Measurements from ENCODE around the gene MAML3. TPM values are rescaled to one million over a fixed set of nuclear protein-coding genes. Genes with fewer than 3 reads are reported as not detected.

The MAML3 gene
- total RNA-seq, 1 experiment from 2014 or later = 2.4 TPM

DNA sequence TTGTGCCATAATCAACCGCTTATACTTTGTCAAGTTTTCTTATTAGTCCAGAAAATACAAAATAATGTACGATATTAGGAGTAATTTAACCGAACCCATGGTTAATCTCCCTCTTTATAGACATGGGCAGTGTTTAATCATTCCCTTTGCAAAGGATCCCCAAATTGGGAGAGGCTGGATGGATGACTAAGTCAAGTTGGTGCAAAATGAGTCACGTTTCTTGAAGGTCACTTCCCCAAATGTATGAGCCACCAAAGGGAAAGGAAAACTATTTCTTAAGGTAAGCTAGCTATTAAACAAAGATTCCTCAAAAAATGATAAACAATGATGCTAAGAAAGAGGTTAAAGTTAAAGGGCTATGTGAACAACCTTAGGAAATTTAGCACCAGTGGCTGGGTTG is 17.5 kb downstream of the MAML3 start:
- in situ Hi-C loops (cut with HindIII; ENCODE audit: low pct_unique_long_range_greater_than_20kb, low sequenced_read_pairs) = no loop called here
- no peak for DNase-seq (ENCODE audit: low read depth, low spot score)

DNA sequence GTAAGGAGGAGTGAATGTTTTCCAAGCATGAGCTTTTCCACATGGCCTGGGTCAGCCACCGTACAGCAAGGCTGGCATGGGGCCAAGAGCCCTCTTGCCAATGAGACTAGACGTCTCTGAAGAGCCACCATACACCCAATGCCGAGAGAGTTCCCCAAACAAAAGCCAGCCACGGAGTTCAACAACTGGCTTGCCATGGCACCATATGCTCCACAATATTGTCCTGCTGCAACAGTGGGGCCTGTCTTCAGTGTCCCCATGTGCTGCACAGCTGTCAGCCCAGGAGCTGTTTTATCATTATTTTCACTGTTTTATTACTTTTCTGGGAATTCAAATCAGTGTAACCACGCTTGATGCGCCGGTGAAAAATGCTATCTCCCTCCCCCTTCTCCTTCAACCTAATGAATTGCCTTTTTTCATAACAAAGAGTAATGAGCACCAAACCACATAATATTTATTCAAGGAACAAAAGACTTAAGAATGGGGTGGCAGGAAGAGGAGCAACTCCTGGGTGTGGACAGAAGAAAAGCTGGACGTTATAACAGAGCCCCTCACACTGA is 18.4 kb downstream of the MAML3 start:
- DNase-seq (ENCODE audit: low read depth, low spot score) = no peak

DNA sequence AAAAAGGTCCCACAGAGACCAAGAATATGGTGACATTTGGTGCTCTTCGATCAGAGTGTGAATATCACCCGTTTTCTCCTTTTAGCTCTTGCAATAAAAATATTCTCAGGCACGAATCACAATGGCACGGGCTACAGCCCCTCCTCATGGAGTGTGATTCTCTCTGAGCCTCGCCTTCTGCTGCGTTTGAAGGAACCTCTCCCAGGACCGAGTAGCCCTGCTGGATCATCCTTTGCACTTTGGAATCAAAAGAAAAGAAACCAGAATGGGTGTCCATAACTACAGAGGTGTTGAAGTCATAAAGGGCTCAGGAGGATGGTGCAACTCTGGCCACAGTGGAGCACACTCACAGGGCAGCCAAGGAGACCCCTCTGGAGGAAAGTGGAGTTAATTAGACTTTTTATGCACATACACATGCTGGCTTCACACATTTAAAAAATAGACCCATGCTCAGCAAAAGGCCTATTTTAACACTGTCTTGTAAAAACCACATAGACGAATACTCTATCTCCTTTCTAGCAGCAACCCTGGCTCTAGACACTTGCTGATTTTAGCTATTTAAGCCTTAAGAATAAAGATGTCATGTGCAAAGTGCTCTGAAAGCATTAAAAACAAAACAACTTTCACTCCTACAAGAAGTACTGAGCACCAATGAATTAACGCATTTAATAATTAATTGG is 19.1 kb downstream of the MAML3 start:
- in situ Hi-C loops (cut with HindIII; ENCODE audit: low pct_unique_long_range_greater_than_20kb, low sequenced_read_pairs) = no loop called here
- no peak for DNase-seq (ENCODE audit: low read depth, low spot score)

More for the DNA sequence above, 18.4 kb downstream of the MAML3 start:
- in situ Hi-C loops (cut with HindIII; ENCODE audit: low pct_unique_long_range_greater_than_20kb, low sequenced_read_pairs) = no loop called here

DNA sequence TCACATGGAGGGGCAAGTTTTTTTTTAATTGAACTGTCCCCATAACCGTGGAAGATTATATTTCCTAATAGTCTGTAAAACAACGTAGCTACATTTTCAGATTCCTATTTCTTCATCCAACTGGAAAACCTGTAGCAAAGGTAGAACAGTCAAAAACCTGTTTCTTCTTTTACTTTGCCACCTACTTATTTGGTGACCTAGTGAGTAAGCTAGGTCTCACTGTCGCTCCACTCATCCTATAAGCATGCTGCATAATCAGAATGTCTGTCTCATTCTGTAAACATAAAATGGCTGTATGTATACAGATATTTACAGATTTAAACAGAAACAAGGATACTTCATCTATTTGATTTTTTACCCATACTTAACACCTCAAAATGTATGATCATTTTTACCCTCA is 20.4 kb downstream of the MAML3 start:
- DNase-seq (ENCODE audit: low read depth, low spot score) = no peak
- in situ Hi-C loops (cut with HindIII; ENCODE audit: low pct_unique_long_range_greater_than_20kb, low sequenced_read_pairs) = no loop called here

DNA sequence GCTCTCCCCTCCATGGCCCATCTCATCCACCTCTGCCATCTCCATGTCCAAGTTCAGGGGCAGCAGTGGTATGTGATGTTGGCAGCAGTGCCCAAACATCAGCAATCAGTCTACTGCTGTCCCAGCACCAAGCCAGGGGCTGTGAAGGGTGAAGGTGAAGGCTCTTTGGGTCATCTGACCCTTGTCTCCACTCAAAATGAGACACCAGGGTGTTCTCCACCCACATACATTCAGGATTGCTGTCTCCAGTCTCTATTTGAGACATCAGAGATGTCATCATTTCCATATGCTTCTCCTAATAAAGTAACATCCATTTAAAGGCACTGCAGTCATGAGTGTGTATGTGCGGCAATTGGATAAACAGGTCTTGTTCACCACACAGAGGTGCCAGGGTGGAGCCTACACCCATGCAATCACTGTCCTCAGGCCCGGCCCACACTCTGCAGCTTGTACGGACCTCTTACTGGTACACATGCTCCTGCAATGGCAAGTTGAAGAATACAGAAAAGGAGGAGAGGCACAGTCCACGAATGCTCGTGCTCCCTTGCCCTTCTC is 22.2 kb downstream of the MAML3 start:
- in situ Hi-C loops (cut with HindIII; ENCODE audit: low pct_unique_long_range_greater_than_20kb, low sequenced_read_pairs) = no loop called here
- DNase-seq (ENCODE audit: low read depth, low spot score) = no peak

DNA sequence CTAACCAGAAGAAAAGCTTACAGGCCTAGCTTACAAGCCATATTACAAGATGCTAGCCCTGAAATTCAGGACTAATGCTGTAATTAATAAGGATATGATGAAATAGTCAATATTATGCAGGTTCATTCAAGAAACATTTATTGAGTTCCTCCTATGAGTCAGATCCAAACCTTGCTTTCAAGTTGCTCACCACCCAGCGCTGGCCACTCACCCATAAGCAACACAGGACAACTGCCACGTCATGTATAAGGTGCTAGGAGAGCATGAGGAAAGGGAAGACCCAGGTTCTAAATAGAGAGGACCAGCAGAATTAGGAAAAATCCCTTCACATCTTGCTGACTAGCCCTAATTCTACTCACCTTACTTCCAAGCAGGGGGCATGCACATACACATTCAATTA is 23.3 kb downstream of the MAML3 start:
- no peak for DNase-seq (ENCODE audit: low read depth, low spot score)
- in situ Hi-C loops (cut with HindIII; ENCODE audit: low pct_unique_long_range_greater_than_20kb, low sequenced_read_pairs) = no loop called here

DNA sequence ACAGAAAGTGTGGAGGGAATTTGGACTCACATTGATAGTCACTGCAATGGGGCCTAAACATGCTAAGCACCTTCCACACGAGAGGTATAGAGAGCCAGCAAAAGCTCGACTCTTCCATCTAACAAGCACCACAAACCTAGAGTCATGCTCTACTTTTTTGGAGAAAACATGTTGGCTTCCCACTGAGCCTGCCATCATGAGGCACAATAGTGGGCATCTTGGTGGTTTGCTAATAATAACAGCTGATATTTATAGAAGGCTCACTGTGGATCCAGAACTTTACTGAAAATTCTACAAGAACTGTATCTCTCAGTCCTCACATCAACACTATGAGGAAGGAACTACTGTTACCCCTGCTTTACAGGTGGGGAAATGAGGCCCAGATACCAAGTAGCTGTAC is 26.6 kb downstream of the MAML3 start:
- in situ Hi-C loops (cut with HindIII; ENCODE audit: low pct_unique_long_range_greater_than_20kb, low sequenced_read_pairs) = no loop called here
- DNase-seq (ENCODE audit: low read depth, low spot score) = no peak

DNA sequence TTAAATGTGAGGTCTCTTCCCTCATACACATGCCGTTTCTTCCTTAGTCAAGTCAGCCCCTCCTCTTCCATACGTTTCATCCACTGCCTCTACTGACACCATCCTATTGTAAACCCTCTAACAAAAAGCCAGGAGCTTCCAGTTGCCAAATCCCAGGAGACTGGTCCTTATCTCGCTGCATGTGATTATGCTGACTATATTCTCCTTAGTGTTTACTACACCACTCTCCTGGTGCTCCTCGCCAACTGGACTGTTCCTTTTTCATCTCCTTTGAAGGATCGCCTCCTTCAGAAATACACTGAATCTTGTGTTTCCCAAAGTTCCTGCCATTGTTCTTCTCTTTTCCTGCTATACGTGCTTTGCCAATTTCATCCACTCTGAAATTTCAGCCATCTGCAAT is 27.7 kb downstream of the MAML3 start:
- DNase-seq (ENCODE audit: low read depth, low spot score) = no peak
- in situ Hi-C loops (cut with HindIII; ENCODE audit: low pct_unique_long_range_greater_than_20kb, low sequenced_read_pairs) = no loop called here

DNA sequence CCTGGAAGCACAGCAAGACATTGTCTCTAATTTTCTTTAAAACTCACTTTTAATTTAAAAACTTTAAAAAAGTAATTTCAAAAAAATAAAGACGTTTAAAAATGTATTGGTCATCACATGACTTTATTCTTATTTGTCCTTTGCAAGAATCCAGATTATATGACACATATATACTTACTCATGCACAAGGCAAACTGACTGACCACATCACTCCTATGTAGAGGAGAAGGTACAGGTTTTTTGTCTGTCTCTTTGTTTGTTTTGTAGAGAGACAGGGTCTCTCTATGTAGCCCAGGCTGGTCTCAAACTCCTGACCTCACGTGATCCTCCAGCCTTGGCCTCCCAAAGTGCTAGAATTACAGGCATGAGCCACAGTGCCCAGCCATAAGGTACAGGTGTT is 28.6 kb downstream of the MAML3 start:
- DNase-seq (ENCODE audit: low read depth, low spot score) = no peak
- in situ Hi-C loops (cut with HindIII; ENCODE audit: low pct_unique_long_range_greater_than_20kb, low sequenced_read_pairs) = no loop called here

DNA sequence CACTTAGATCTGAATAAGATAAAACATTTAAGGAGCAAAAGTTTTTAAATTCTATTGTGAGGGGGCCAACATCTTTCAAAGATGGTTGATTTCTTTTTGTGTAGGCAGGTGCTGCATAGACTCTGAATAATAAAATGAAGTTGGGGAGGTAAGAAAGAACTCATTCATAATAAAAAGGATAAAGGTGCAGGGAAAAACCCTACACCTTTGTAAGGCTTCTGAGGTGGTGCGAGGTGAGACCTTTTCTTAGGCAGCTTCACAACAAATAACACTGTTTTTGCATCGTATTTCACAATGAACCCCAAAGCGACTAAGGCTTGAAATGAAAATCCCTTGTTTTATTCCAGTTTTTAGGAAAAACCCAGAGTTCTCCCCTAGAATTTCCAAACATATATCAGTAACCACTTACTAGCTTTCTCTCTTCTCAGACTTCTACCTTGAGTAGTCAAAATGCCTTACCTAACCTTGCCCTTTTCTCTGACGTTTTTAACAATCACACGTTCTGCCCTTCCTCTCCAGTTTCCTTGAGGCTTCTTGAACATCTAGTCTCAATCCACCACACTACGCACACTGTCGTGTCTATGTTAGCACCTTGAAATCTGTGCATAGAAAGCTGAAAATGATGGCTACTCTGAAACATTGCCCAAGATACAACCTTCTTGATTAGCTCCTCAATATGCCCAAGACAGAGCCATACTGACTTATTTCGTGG is 30.2 kb downstream of the MAML3 start:
- DNase-seq (ENCODE audit: low read depth, low spot score) = no peak
- in situ Hi-C loops (cut with HindIII; ENCODE audit: low pct_unique_long_range_greater_than_20kb, low sequenced_read_pairs) = no loop called here

DNA sequence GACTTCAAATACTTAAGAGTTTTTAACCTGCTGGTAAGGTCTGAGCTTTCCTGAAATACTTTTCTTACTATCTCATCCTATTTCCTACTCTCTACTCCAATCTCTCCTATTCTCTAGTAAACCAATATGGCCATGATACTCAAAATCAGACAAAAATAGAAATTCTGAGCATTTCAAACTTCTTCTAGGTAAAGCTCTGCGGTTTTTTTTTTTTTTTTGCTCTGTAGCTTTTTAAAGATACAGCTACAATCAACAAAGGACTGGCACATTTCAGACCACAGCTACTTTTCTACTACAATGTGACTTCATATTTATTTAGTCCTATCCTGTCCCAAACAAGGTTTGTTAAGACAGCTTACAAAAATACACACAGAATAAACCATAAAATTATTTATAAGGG is 31.1 kb downstream of the MAML3 start:
- DNase-seq (ENCODE audit: low read depth, low spot score) = no peak
- in situ Hi-C loops (cut with HindIII; ENCODE audit: low pct_unique_long_range_greater_than_20kb, low sequenced_read_pairs) = no loop called here

DNA sequence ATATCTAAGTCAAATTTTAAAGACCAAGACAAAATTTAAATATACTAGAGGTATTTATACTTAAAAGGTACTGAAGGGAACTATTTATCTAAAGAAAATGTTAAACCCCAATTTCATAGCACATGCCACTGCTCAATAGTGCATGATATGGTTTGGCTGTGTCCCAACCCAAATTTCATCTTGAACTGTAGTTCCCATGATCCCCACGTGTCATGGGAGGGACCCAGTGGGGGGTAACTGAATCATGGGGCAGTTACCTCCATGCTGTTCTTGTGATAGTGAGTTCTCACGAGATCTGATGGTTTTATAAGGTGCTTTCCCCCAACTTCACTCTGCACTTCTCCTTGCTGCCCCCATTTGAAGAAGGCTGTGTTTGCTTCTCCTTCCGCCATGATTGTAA is 32.3 kb downstream of the MAML3 start:
- no peak for DNase-seq (ENCODE audit: low read depth, low spot score)
- in situ Hi-C loops (cut with HindIII; ENCODE audit: low pct_unique_long_range_greater_than_20kb, low sequenced_read_pairs) = no loop called here

DNA sequence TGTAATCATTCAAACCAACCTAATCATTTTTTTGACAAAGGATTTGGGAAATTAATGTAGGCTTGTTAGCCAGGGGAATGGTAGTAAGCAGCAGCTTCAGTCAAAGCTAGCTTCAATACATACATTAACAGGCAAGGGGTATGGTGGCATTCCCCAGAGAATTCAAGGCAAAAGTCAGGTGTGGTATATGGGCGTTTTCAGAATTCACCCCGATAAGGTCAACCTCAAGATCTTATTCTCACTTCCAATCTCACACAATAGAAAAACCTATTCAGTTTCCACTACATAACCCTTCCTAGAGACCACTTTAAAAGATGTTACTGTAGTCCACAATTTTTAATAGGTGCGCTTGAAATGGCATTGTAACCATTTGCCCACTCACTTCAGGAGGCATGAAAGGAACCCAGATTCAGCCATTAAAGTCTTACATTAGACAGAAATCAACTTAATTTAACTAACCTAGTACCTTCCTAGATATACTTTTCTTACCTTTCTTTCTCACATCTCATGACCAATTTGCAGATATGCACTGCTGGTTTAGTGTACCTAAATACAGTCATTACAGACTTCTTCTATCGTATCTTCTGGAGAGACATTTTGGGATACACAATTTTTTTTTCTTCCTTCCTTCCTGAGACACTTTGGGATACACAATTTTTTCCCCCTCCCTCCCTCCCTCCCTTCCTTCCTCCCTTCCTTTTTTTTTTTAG is 34.9 kb downstream of the MAML3 start:
- in situ Hi-C loops (cut with HindIII; ENCODE audit: low pct_unique_long_range_greater_than_20kb, low sequenced_read_pairs) = no loop called here
- DNase-seq (ENCODE audit: low read depth, low spot score) = no peak

DNA sequence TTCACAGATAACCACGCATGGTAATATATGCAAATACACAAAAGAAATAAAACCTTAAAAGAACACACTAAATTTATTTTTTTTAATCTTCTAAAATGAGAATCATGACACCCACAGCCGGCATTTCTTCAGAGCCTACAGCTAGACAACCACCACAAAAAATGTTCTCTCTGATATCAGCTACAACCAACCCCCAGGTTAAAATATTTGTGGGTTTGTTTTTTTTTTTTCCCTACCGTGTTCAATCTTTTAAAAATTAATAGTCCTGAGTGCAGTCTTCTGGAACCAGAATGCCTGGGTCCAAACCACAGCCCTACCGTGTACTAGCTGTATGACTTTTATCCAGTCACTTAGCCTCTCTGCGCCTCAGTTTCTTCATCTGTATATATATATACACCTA is 36.0 kb downstream of the MAML3 start:
- in situ Hi-C loops (cut with HindIII; ENCODE audit: low pct_unique_long_range_greater_than_20kb, low sequenced_read_pairs) = no loop called here
- no peak for DNase-seq (ENCODE audit: low read depth, low spot score)

DNA sequence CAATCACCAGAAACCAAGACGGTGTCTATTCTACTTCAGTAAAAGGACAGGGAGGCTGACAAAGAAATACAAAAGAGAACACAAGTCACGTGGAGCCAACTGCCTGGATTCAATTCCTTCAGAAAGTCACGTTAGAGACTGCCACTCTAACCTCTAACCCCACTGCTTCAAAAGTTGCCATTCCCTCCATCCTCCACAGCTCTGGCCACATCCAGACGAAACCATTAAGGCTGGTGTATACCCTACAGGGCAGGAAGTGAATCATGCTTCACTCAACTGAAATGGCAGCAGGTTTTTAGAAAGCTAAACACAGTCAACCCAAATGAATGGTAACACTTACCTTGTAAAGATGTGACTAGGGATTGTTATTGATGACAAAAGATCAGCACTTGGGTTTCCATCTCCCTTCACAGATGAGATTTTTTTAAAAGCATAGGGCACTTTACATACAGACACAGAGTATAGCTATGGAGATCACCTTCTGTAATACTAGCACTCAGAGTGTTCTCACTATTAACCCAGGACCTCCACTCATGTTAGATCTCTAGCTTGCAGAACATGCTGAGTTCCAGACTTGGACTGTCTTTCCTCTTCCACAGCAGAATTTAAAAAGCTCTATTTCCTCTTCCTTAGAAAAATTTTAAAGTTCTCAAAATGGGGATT is 37.4 kb downstream of the MAML3 start:
- peak; percentile 51 for DNase-seq (ENCODE audit: low read depth, low spot score)
- in situ Hi-C loops (cut with HindIII; ENCODE audit: low pct_unique_long_range_greater_than_20kb, low sequenced_read_pairs) = no loop called here

DNA sequence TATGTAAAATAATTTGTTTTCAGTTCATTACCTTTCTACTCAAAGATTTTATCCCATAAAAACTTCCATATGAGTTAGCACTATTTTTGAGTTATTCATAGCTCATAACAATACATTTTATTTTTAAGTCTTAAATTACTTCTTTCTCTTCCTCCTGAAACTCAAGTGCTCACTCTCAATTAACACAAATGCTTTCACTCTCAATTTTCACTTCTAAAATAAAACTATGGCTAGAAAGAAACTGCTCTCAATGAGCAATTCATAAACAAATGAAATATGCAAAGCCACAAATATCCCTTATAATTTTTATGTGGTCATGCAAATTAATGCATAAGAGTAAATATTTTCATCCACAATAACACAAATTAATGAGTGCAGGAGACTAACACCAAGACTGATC is 38.8 kb downstream of the MAML3 start:
- in situ Hi-C loops (cut with HindIII; ENCODE audit: low pct_unique_long_range_greater_than_20kb, low sequenced_read_pairs) = no loop called here

DNA sequence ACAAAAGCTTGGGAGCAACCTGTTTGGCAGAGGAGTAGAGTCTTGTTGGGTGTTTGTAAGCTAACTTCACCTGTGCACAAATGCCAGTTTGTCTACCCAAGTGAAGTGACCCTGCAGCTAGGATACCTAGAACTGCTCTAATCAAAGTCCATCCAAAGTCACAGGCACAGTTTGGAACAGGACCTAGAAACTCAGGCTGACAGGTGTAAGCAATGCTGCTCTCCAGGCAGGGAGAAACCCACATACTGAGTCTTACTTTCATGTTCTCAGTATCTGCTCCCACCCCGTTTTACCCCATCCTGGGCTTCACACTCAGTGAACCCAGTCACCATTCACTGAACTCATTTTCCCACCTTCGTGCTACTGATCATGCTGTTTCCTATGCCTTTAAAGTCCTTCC is 40.3 kb downstream of the MAML3 start:
- DNase-seq (ENCODE audit: low read depth, low spot score) = no peak
- in situ Hi-C loops (cut with HindIII; ENCODE audit: low pct_unique_long_range_greater_than_20kb, low sequenced_read_pairs) = no loop called here

More for the DNA sequence above, 38.8 kb downstream of the MAML3 start:
- DNase-seq (ENCODE audit: low read depth, low spot score) = no peak

DNA sequence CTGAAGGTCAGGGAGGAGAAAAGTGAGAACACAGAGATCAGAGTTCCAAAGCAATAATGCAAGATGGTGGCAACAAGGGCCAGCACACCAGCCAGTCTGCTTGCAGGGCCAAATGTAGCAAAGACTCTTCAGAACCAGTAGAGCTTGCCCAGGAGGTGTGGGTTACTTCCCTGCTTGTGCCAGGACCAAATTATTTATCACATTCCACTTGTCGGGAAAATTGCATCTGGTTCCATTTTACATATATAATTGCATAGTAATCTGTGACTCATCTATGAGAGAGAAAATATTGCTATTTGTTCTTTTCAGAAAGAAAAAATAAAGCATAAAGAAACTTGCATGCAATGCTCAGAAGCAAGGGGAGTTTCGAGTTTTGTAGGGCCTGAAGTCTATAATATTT is 41.4 kb downstream of the MAML3 start:
- no peak for DNase-seq (ENCODE audit: low read depth, low spot score)
- in situ Hi-C loops (cut with HindIII; ENCODE audit: low pct_unique_long_range_greater_than_20kb, low sequenced_read_pairs) = no loop called here
